Activated T-helper 17 cell treated with anti-CD3 and anti-CD28 coated beads, Interleukin-2, amount 50 U/mL, for 72 hours (primary cell): ENCODE data around the gene LRRC71. TPM values are rescaled to one million over a fixed set of nuclear protein-coding genes. Genes with fewer than 3 reads are reported as not detected.

ENCODE experiments used
- total RNA-seq, 2 donors: library from RNA; stranded (reverse); gene quantifications; one replicate each; pipeline ENCODE4 v1.2.3, GENCODE V29; 2022

The LRRC71 gene
- total RNA-seq, 2 donors from 2014 or later = not detected

Other genes starting within 250 kb of the LRRC71 start
- under 1 TPM in 1 of 2 donors, not detected in 1; 0.05 TPM for gene NES, start 243.2 kb upstream of the LRRC71 start, total RNA-seq
- 1 to 10 TPM; 2.2 to 4.4 TPM for gene CRABP2, start 215.0 kb upstream of the LRRC71 start, total RNA-seq
- gene METTL25B, start 192.2 kb upstream of the LRRC71 start, total RNA-seq = 10 to 100 TPM; 29.0 to 51.6 TPM
- 10 to 100 TPM; 38.8 to 74.9 TPM for gene ISG20L2, start 191.9 kb upstream of the LRRC71 start, total RNA-seq
- gene MRPL24, start 179.5 kb upstream of the LRRC71 start, total RNA-seq = 10 to 100 TPM; 58.8 to 67.0 TPM
- gene HDGF, start 169.0 kb upstream of the LRRC71 start, total RNA-seq = 100 to 1,000 TPM; 270 to 361 TPM
- 10 to 100 TPM; 54.0 to 76.7 TPM for gene PRCC, start 153.1 kb upstream of the LRRC71 start, total RNA-seq
- 100 to 1,000 TPM; 173 to 257 TPM for gene SH2D2A, start 103.8 kb upstream of the LRRC71 start, total RNA-seq
- gene INSRR, start 61.5 kb upstream of the LRRC71 start, total RNA-seq = under 1 TPM; 0.04 to 0.66 TPM
- gene NTRK1, start 59.8 kb upstream of the LRRC71 start, total RNA-seq = 10 to 100 TPM in 1 of 2 donors, 1 to 10 TPM in 1; 2.5 to 13.3 TPM
- not detected for gene PEAR1, start 26.9 kb upstream of the LRRC71 start, total RNA-seq
- 1 to 10 TPM; 4.1 to 4.7 TPM for gene ARHGEF11, start 125.1 kb downstream of the LRRC71 start, total RNA-seq
- under 1 TPM in 1 of 2 donors, not detected in 1; 0.26 TPM for gene ETV3L, start 179.2 kb downstream of the LRRC71 start, total RNA-seq
- gene ETV3, start 217.8 kb downstream of the LRRC71 start, total RNA-seq = 10 to 100 TPM; 18.4 to 39.4 TPM